GM19324 (cell line): Measurements from ENCODE around the gene C11orf91.
"Not testable (repeated sequence)": the region's sequence is repeated elsewhere in the genome, so short reads cannot be mapped to it uniquely, and the experiment has no call there.

Experiments
- ATAC-seq: cut with Tn5 transposase; IDR thresholded peaks from one replicate; pipeline ENCODE4 v1.9.1; 2021; ENCODE audit warnings: mild to moderate bottlenecking, moderate library complexity; ENCODE audit not compliant: unreplicated experiment, low FRiP score

Gene C11orf91

GRCh38 chr11:33674035-33674814 lies 26.4 kb downstream of the C11orf91 start:
- ATAC-seq: no peak

DNA sequence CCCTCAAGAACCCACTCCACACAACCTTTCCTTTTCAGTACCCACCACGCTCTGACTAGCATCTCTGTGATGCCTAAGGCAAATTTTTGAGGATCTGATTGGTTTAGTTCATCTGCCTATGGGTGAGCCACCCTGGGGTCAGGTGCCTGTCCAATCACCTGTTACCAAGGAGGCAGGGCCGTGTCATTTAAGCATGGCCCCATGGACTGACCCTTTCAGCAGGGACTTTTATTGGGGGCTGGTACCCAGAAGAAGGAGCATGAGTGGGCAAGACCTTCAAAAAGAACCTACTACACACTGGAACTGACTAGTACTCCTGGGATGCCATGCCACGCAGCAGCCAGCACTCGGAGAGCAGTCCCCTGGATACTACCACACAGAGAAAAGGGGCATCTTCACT lies 28.4 kb downstream of the C11orf91 start:
- ATAC-seq: no peak

DNA sequence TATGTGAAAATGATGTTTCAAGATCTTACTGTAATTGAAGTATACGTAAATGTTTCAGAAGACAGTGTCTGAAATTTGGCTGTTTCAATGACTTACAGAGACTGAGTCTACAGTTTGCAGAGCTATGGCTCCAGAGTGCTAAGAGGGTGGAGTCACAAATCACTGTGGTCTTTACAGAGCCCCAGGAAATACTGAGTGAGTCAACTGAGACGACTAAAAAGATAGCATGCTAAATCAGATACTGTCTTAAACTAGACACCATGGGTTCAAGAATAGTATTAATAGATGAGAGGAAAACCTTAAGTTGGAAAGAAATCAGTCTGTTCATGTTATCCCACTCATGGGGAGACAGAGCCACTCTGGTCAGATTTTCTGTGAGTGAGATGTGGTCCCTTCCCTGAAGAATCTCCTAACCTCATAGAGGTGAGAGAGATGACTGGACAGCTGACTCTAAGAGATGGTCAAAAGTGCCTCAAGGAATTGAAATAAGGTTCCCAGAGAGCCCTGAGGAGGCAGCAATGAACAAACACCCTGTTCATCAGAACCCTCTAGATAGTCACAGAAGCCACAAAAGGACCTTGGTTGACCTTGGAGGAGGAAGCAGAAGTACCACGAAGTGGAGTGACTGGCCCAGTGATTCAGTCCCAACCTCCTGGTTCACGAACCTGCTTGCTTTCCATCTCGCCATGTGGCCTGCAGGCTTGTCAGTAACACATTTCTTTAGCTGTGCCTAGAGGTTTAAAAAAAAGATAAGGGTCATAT lies 30.2 kb downstream of the C11orf91 start:
- no peak for ATAC-seq

DNA sequence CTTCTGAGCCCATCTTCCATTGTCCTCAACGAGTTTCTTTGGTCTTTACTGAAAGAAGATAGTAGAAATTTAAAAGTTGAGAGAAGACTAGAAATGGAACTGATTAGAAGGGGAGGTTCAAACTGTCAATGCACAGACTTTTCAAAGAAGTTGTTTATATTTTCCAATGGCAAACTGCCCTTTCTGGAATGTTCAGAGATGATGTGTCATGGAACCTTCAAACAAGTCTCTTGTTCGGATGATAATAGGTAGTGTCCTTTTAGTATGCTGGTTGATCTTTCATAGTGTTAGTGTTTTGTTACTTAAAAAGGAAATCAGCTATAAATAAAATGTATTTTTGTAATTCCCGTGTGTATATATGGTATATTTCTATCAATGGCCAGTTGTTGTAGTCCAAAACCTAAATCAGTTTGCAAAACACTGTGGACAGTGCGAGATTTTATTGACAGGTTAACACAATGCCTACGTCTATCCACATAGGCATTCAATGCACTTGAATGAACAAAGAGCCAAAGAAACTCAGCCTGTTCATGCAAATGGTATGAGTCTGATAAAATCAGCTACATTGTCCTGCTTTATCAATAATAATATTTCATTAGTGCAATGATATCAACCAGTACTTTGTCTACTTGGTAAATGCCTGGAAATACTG lies 30.9 kb downstream of the C11orf91 start:
- no peak for ATAC-seq

DNA sequence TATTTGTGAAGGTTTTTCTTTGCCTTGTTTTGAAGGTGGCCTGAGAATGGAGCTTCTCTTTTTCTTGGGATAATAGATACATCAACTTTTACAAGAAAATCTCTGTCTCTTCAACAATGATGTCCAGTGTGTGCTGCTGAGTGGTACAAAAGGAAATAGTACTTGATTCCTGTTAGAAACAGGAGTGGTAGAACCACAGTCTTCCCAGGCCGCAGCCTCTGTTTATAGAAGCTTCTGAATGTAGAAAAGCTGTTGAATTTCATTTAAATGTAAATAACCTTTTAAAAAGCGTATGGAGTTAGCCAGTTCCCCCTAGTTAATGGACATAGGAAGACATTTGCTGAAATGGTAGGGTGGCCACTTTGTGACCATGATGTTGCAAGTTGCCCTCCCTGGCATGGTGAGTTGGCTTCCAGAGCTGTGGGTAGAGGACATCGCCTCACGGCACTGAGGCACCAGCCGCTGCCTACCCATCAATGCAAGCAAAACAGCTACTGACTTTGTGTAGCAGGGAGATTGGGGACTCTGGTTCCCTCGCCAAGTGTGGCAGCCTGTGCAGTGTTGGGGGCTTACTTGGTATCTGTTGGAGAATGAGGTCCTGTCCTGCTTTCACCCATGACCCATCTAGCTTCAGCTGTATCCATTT lies 31.6 kb downstream of the C11orf91 start:
- ATAC-seq: no peak

GRCh38 chr11:33668468-33668825 lies 32.2 kb downstream of the C11orf91 start:
- no peak for ATAC-seq

GRCh38 chr11:33667819-33668467 lies 32.7 kb downstream of the C11orf91 start:
- ATAC-seq: no peak

DNA sequence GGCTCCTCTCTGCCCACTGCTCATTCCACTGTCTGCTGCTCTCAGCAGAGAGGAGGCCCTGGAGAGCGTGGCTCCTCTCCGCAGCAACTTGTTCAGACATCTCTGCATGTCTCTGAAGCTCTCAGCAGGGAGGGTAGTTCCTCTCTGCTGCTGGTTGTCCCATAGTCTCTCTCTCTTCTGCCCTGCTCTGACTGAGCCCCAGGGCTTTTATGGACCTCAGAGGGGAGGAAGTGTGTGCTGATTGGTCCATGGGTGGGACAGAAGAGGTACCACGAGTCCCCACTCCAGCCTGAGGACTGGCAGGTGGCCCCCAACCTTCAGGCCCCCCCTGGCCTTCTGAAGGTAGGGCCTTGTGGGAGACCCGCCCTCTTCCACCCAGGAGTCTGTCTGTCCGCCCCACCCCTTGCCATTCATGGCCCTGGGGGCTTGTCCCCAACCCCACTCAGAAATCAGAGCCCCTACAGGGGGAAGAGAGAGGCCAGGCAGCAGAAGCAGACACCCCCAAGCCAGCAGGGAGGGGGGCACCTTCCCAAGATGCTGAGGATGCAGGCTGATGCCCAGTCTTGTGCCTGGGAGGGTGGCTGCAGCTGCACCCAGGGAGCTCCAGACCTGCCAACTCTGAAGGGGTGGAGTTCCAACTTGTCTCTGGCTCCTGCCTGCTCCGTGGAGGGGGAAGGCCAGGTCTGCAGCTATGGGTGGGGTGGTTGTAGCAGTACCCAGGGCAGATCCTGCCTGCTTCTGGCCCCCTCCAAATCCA lies 35.1 kb downstream of the C11orf91 start:
- ATAC-seq: no peak

DNA sequence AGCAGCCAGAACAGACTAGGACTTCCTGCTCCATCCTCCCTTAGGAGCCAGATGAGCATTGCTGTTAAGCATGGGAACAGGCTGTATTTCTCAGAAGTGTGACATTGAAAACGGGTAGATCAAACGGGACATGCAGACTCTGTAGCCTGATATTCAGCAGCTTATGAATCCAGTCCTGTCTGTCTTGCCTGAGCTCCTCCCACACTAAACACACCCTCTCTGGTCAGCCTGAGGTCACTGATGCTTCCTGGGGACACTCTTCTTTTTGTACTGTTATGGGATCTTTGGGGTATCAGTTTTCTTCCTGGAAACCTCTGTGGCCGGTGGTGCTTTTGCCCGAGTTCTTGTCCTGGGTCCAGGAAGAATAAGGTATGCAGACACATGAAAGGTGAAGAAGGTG lies 35.8 kb downstream of the C11orf91 start:
- ATAC-seq: no peak

DNA sequence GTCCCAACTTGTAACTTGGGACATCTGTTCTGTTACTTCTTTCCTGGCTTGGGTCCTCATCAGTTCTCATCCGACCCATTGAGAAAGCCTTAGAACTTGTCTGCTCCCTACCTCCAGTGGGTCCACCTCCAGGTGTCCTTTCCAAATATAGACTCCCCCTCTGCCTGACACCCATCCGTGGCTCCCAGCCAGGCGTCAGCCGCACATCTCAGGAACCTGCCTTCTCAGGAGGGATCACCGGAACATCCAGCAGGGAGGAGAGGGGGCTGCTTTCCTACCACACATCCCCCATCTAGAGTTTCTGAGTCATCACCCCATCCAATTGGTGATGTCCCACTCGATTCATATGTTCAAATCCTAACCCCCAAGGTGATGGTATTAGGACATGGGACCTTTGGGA lies 36.5 kb downstream of the C11orf91 start:
- ATAC-seq: no peak

DNA sequence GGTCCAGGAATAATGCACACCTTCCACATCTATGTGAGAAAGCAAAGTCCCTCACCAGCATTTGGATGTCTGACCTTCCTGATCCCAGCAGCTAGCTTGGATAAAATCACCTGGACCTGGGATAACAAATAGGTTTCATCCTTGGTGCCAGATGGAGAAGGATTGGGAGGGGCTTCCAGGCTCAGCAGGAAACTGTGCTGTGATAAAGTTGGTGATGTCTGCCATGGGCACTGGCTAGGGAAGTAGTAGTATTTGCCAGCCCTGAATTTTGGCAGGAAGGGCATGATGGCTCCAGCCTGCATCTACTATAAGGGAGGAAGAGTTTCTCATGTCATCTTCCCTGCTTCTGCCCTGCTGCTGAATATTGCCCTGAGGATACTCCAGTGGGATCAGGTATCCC lies 37.5 kb downstream of the C11orf91 start:
- no peak for ATAC-seq

GRCh38 chr11:33661526-33661925 lies 39.1 kb downstream of the C11orf91 start:
- ATAC-seq: not testable (repeated sequence)

- no peak for ATAC-seq
Observed at GRCh38 chr11:33660962-33661361, 39.7 kb downstream of the C11orf91 start.

DNA sequence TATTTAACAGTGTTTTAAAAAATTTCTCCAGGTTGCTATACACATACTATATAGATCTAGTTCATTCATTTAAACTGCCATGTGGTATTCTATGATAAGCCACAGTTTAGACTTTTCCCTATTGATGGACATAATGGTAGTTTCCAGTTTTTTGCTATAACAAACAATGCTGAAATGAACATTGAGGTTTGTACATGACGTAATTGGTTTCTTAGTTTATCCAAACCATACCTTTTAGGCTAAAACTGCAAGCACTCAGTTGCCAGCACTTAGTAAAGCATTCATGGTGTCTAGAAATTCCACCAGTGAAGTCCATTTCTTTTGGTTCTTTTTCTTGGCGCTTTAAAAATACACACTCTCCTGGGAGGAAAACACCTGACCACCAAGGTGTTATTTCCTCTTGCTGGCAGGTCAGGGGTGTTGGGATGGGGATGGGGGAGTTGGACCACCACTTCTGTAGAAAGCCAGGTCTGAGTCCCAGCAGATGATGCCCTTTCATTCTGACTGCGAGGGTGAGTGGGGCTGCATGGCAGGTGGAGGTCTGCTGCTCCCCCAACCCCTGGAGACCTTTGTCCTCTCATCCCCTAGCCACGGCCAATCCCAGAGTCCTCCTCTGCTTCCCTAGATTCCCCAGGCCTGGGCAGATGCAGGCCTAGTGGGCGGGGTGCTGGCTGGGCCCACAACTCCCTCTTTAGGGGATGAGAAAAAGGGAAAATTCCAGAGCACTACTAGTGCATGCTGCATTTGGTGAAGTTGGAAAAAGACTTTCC lies 41.1 kb downstream of the C11orf91 start:
- no peak for ATAC-seq

- ATAC-seq: no peak
Observed at GRCh38 chr11:33658195-33658900, 42.3 kb downstream of the C11orf91 start.

DNA sequence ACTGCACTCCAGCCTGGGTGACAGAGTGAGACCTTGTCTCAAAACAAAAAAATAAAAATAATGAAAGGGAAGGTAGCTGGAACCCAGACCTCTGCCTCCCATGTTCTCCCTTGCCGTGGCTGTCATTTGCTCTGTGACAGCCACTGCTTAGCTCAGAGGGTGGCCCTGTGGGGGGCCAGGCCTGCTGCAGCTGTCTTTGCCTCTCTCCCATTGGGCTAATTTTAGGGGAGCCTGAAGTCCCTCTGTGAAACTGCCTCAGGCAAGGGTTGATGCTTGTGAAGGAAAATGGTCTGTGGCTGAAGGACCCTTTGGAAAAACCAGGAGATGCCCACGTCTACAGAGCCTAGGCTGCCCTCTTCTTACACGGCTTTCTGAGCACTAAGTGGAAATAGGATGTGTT lies 42.9 kb downstream of the C11orf91 start:
- ATAC-seq: no peak

GRCh38 chr11:33656768-33657167 lies 43.9 kb downstream of the C11orf91 start:
- ATAC-seq: no peak

DNA sequence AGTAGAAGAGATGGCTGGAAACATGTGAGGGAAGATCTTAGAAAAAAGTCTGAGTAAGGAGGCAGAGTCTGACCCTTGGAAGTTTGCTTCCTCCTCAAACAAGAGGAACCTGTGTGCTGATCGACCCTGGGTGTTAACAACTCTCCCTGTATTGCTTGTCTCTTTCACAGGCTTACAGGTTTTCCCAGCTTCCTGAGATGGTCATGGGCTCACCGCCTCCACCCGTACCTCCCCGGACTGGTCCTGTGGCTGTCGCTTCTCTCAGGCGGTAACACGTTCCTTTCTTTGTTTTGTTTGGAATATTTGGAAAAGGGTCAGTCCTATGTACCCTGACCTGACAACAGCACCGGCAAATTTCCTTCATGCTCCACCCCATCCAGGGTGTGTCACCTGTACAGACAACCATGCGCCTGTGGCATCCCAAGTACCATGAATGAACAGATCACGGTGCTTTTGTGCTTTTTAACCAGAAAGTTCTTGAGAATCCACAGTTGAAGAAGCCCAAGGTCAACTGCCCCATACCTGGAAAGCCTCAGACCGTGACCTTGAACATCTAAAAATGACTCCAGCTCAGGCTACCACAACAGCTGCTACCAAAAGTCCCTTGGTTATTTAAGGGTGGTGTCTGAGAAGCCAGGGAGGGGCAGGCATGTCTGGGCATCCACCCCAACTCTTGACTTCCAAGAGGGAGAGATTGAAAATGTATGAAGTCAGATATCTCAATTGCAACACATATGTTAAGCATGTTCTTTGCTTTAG lies 44.6 kb downstream of the C11orf91 start:
- ATAC-seq: peak; percentile 43
